Measurements from ENCODE around the gene LGSN.
"Not testable (repeated sequence)": the region's sequence is repeated elsewhere in the genome, so short reads cannot be mapped to it uniquely, and the experiment has no call there.

The LGSN gene

GRCh38 chr6:63227928-63228894, 91.6 kb downstream of the LGSN start:
- not testable (repeated sequence) for H3K4me1 Mint-ChIP-seq; DNase-seq (ENCODE audit: low spot score in 2 of 2); H3K27ac Mint-ChIP-seq; H3K36me3 Mint-ChIP-seq; ATAC-seq; H3K9me3 Mint-ChIP-seq; H3K4me3 Mint-ChIP-seq

- not testable (repeated sequence) for H3K4me1 Mint-ChIP-seq; H3K4me3 Mint-ChIP-seq; ATAC-seq; H3K27ac Mint-ChIP-seq; DNase-seq (ENCODE audit: low spot score in 2 of 2); H3K36me3 Mint-ChIP-seq; H3K9me3 Mint-ChIP-seq
Measured at GRCh38 chr6:63225987-63226386, 93.8 kb downstream of the LGSN start.
